ENCODE measurements around the gene FBLIM1.
A peak's percentile ranks its signal among the peaks of the same experiment; 100 is the strongest.

Gene FBLIM1

DNA sequence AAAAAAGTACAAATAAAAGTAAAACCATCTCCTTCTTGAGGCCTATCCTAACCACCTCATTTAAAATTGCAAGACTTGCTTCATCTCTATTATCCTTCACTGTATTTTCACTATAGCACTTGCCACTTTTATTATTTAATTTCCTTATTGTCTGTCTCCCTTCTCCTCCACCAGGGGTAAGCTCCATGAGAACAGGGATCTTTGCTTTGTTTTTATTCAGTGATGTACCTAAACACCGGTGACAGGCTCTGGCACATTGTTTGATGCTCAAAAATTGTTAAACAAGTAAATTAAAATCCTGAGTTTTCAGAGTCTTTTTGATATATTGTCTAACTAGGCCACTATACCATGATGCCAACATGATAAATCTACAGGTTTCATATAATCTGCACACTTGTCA is 71.7 kb downstream of the FBLIM1 start:
- H3K4me3 ChIP-seq (ENCODE audit: control insufficient read depth, low read depth, low read length): no peak overlapping the region
- TF ChIP-seq, protein P1, sequence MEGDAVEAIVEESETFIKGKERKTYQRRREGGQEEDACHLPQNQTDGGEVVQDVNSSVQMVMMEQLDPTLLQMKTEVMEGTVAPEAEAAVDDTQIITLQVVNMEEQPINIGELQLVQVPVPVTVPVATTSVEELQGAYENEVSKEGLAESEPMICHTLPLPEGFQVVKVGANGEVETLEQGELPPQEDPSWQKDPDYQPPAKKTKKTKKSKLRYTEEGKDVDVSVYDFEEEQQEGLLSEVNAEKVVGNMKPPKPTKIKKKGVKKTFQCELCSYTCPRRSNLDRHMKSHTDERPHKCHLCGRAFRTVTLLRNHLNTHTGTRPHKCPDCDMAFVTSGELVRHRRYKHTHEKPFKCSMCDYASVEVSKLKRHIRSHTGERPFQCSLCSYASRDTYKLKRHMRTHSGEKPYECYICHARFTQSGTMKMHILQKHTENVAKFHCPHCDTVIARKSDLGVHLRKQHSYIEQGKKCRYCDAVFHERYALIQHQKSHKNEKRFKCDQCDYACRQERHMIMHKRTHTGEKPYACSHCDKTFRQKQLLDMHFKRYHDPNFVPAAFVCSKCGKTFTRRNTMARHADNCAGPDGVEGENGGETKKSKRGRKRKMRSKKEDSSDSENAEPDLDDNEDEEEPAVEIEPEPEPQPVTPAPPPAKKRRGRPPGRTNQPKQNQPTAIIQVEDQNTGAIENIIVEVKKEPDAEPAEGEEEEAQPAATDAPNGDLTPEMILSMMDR (conservative IDR thresholded peaks at IDR 0.05; ENCODE audit: control insufficient read depth, insufficient read depth, low read depth, low read length): no peak
- DNase-seq (ENCODE audit: low read depth): no peak

DNA sequence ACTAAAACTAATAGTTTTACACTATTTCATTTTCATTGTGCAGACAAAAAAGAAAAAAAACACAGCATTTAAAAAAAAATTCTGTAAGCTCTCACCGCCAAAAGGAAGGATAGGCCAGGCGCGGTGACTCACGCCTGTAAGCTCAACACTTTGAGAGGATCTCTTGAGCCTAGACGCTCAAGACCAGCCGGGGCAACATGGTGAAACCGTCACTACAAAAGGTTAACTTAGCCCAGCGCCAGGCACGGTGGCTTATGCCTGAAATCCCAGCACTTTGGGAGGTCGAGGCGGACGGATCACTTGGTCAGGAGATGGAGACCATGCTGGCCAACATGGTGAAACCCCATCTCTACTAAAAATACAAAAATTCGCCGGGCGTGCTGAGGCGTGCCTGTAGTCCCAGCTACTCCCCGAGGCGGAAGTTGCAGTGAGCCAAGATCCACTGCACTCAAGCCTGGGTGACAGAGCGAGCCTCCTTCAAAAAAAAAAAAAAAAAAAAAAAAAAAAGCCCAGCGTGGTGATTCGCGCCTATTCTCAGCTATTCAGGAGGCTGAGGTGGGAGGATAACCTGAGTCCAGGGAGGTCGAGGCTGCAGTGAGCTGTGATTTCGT is 74.6 kb downstream of the FBLIM1 start:
- H3K4me3 ChIP-seq (ENCODE audit: control insufficient read depth, low read depth, low read length): peak overlapping the region; percentile 81
- DNase-seq (ENCODE audit: low read depth): peak; percentile 79
- TF ChIP-seq, protein P1 (conservative IDR thresholded peaks at IDR 0.05; ENCODE audit: control insufficient read depth, insufficient read depth, low read depth, low read length): no peak

DNA sequence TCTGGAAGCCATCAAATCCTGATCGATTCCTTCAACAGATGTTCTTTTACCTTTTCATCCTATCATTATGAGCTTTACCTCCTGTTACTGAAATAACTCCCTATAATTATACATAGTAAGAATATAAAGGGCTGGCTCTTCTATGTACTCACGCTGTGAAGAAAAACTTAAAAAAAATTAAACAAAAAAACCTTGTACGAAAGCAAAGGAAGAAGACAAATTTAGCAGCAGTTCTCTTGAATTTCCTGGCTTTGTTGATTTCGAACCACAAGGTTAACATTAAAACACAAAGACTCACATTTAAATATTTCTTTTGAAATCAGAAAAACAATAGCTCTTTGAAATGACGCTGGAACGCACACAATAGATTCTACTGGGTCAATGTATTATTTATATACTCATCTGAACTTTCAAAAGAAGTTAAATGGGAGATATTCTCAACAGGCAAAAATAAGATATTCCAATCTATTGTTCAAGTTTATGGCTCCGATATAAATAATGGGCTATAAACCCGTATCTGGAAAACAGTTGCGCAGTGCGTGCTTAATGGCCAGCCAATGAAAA is 75.3 kb downstream of the FBLIM1 start:
- TF ChIP-seq, protein P1 (conservative IDR thresholded peaks at IDR 0.05; ENCODE audit: control insufficient read depth, insufficient read depth, low read depth, low read length): no peak
- peak overlapping the region; percentile 81 for H3K4me3 ChIP-seq (ENCODE audit: control insufficient read depth, low read depth, low read length)
- DNase-seq (ENCODE audit: low read depth): no peak

DNA sequence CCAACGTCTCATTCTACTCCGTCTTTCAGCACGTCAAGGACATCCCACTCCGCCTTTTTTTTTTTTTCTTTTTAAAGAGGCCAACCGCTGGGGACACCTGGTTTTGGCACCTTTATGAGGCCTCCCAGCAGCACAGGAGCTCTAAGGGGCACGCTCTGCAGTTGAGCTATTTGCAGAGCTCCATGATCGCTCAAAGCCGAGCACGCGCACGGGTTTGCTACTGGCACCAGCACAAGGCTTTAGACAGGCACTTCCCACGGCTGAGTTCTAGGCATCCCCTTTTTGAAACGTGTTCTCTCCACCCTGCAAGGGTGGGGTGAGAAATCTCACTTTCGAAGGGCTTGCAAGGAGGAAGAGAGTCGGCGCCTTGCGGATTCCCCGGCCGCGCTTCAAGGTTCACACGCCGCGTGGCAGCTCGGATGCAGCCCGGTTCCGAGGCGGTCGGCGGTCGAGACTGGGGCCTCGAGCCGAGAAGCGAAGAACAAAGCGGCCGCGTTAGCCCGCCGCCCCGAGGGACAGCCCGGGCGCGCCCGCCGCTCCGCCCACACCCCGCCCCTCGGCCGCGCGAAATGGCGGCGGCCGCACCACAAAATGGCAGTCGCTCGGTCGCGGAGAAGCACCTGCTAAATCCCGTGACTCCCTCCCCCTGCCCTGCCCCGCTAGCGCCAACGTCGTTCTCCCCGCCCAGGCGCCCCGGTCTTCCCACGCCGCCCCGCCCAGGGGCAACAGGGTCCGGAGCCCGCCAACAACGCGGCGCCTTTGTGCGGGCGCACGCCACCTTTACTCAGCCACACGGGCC is 76.0 kb downstream of the FBLIM1 start:
- H3K4me3 ChIP-seq (ENCODE audit: control insufficient read depth, low read depth, low read length): peak overlapping the region; percentile 81

DNA sequence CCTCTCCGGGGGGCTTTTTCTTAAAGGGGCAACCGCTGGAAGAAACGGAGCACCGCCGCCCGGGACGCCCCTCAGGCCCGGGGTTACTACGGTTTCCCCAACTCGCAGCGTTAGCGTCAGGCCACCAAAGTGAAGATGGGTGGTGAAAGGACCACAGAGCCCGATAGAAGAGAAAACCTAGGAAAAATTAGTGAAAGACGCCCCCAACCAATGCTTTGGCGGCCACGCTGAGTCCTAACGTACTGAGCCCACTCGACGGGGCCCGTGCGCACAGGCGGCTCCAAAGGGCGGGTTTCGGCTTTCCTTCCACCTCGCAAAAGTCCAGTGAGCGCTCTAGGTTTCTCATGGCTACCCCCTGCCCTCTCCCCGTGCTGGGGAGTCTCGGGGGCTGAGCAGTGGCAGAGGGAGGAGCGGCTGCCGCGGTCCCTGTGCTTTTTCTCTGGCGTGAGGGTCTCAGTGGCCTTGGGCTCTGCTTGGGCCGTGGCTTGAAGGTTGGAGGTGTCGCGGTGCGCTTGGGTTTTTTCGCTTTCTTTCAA is 76.7 kb downstream of the FBLIM1 start:
- peak overlapping the region; percentile 81 for H3K4me3 ChIP-seq (ENCODE audit: control insufficient read depth, low read depth, low read length)
- DNase-seq (ENCODE audit: low read depth): no peak
- TF ChIP-seq, protein P1 (conservative IDR thresholded peaks at IDR 0.05; ENCODE audit: control insufficient read depth, insufficient read depth, low read depth, low read length): no peak

More for the DNA sequence above, 76.0 kb downstream of the FBLIM1 start:
- DNase-seq (ENCODE audit: low read depth): peak; percentile 92
- TF ChIP-seq, protein P1 (conservative IDR thresholded peaks at IDR 0.05; ENCODE audit: control insufficient read depth, insufficient read depth, low read depth, low read length): no peak

DNA sequence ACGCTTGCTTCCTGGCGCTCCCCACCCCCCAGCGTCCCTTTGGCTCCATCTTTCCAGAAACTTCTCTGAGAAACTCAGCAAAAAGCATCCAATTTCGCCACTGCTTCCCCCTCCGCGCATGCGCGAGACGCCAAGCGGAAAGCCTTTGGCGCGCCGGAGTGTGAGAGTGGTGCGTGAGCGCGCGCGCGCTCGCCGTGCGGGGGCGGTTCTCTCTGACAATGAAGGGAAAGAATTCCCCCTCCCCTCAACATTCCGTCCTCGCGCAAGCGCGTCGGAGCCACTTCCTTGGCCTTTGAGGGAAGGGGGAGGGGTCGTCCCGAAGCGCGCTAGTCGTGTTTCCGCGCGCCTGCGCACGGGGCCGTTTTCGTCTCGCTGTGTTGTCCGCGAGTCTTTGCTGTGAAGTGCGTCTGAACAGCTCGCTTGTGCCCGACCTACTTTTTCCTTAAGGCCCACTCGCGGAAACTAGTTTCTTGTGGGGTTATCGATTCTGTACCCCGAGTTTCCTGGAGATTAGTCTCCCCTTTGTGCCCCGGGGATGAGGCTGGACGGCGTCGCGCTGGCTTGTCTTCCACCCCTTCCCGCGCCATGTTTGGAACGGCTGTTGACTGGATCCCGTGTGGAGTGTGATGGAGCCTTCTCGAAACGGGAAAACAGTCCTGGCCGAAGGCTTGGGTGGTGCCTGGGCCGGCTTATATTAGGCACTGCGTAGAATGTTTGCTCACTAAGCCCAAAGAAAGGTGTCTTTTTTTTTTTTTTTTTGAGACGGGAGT is 77.3 kb downstream of the FBLIM1 start:
- TF ChIP-seq, protein P1 (conservative IDR thresholded peaks at IDR 0.05; ENCODE audit: control insufficient read depth, insufficient read depth, low read depth, low read length): no peak
- DNase-seq (ENCODE audit: low read depth): peak; percentile 99
- peak overlapping the region; percentile 81 for H3K4me3 ChIP-seq (ENCODE audit: control insufficient read depth, low read depth, low read length)

All from fibroblast of mammary gland (primary cell).